Natural killer cell (primary cell): ENCODE data around the gene RBM33. TPM values are rescaled to one million over a fixed set of nuclear protein-coding genes. Genes with fewer than 3 reads are reported as not detected.

Experiments used
- ATAC-seq, 3 donors: fragments of 150-1000 bp in 2 of 3; fragments of 200-7000 bp in 1 of 3; cut with Tn5 transposase; 1 replicate in 1 of 3; 2 replicates in 2 of 3; pipeline ENCODE4 v1.10.0; 2021; ENCODE audit warnings: mild to moderate bottlenecking in 2 of 3, moderate library complexity in 2 of 3
- DNase-seq, 2 donors: peaks; one replicate each; pipeline versions ENCODE4 v3.0.0 to v3.0.0-alpha.2; 2013 to 2021; ENCODE audit warnings: mixed read lengths in 1 of 2
- H3K27ac ChIP-seq: one replicate; pipeline ENCODE4 v1.5.1; 2013; ENCODE audit warnings: mild to moderate bottlenecking, low read length
- H3K27me3 ChIP-seq: one replicate; pipeline ENCODE4 v1.6.1; 2013; ENCODE audit warnings: low read length; ENCODE audit not compliant: control insufficient read depth, insufficient read depth
- H3K36me3 ChIP-seq: one replicate; pipeline ENCODE4 v1.6.1; 2013; ENCODE audit warnings: low read length; ENCODE audit not compliant: control insufficient read depth, insufficient read depth
- H3K4me1 ChIP-seq: one replicate; pipeline ENCODE4 v1.6.1; 2013; ENCODE audit warnings: low read length; ENCODE audit not compliant: control insufficient read depth, insufficient read depth
- H3K4me3 ChIP-seq: one replicate; pipeline ENCODE4 v1.5.1; 2013; ENCODE audit warnings: low read length
- H3K9me3 ChIP-seq: one replicate; pipeline ENCODE4 v1.6.1; 2013; ENCODE audit warnings: low read length; ENCODE audit not compliant: control insufficient read depth, insufficient read depth
- H3K27ac Mint-ChIP-seq, 2 donors: one replicate each; pipeline ENCODE4 v1.8.0; 2022; ENCODE audit warnings: mild to moderate bottlenecking in 2 of 2, mixed read lengths in 2 of 2, moderate library complexity in 1 of 2
- H3K27me3 Mint-ChIP-seq, 2 donors: one replicate each; pipeline ENCODE4 v1.8.0; 2022; ENCODE audit warnings: low read depth in 2 of 2, mixed read lengths in 2 of 2
- H3K36me3 Mint-ChIP-seq: one replicate; pipeline ENCODE4 v1.8.0; 2022; ENCODE audit warnings: mixed read lengths
- H3K4me1 Mint-ChIP-seq, 2 donors: one replicate each; pipeline ENCODE4 v1.8.0; 2022; ENCODE audit warnings: mixed read lengths in 2 of 2
- H3K4me3 Mint-ChIP-seq: one replicate; pipeline ENCODE4 v1.8.0; 2022; ENCODE audit warnings: mild to moderate bottlenecking, moderate library complexity, mixed read lengths
- H3K9me3 Mint-ChIP-seq, 2 donors: one replicate each; pipeline ENCODE4 v1.8.0; 2022; ENCODE audit warnings: mixed read lengths in 2 of 2
- CTCF ChIP-seq: fragments of 200-600 bp; IDR thresholded peaks from one replicate; pipeline ENCODE4 v1.8.0; 2022; ENCODE audit warnings: antibody characterized with exemption
- WGBS: methylation state at CpG from one replicate; pipeline ENCODE4 v1.1.7; 2013; ENCODE audit warnings: missing lambda C conversion rate; ENCODE audit not compliant: insufficient coverage; 5-methylcytosine and 5-hydroxymethylcytosine counted together
- intact Hi-C: fragments of 100-400 bp; cut with micrococcal nuclease; formaldehyde crosslinking; loops from one replicate; pipeline ENCODE4 v1.14.2; 2022
- total RNA-seq, 4 donors: library from RNA; stranded (reverse); fragments of 120-200 nt in 1 of 4; gene quantifications; one replicate each; pipeline versions ENCODE4 v1.2.3 to v1.2.4, GENCODE V29; 2013 to 2022

RBM33 gene
- total RNA-seq, 3 donors from 2014 or later (not counting 1 experiment from before 2014, with no cell fraction given) = 161 to 182 (median 182) TPM

- Histone ChIP-seq H3K9me3 (no peaks in the 10 kb centered on the region), H3K27ac (no peak overlapping the region), H3K36me3 (no peaks in the 10 kb centered on the region), H3K4me3 (no peak overlapping the region), H3K27me3 (no peaks in the 10 kb centered on the region), H3K4me1 (no peaks in the 10 kb centered on the region)
- TF ChIP-seq CTCF = no peak
- Mint-ChIP-seq H3K36me3 (no peaks in the 10 kb centered on the region), H3K9me3 (no peaks in the 10 kb centered on the region), H3K4me1 (peaks cover 0 to 8% of the 10 kb centered on the region in 2 donors), H3K27me3 (peaks cover 0 to 11% of the 10 kb centered on the region in 2 donors), H3K27ac (no peak overlapping the region), H3K4me3 (no peak overlapping the region)
- 91% methylated on average over 16 of the region's 16 CpGs for WGBS
- no peak for ATAC-seq
- intact Hi-C loops = no loop called here
- no peak for DNase-seq
Observed at GRCh38 chr7:155618708-155619633, 25.5 kb upstream of the RBM33 start.

GRCh38 chr7:155619634-155620271, 24.7 kb upstream of the RBM33 start:
- 95% methylated on average over 6 of the region's 7 CpGs for WGBS
- H3K27me3 Mint-ChIP-seq = peaks cover 0 to 11% of the 10 kb centered on the region in 2 donors
- no peaks in the 10 kb centered on the region for H3K36me3 ChIP-seq

GRCh38 chr7:155620497-155620896, 24.0 kb upstream of the RBM33 start:
- Histone ChIP-seq H3K4me3 (no peak overlapping the region), H3K9me3 (no peaks in the 10 kb centered on the region), H3K27me3 (no peaks in the 10 kb centered on the region), H3K27ac (no peak overlapping the region), H3K36me3 (no peaks in the 10 kb centered on the region), H3K4me1 (no peaks in the 10 kb centered on the region)
- H3K36me3 Mint-ChIP-seq = no peaks in the 10 kb centered on the region
- no peak for TF ChIP-seq CTCF
- peaks cover 0 to 11% of the 10 kb centered on the region in 2 donors for H3K27me3 Mint-ChIP-seq
- intact Hi-C loops = no loop called here
- no peak overlapping the region for H3K4me3 Mint-ChIP-seq
- WGBS = 84% methylated on average over 6 of the region's 6 CpGs
- DNase-seq = no peak
- H3K4me1 Mint-ChIP-seq = no peaks in the 10 kb centered on the region
- no peak for ATAC-seq
- H3K27ac Mint-ChIP-seq = no peak overlapping the region
- H3K9me3 Mint-ChIP-seq = no peaks in the 10 kb centered on the region

More at GRCh38 chr7:155619634-155620271, 24.7 kb upstream of the RBM33 start:
- intact Hi-C loops = no loop called here
- no peaks in the 10 kb centered on the region for H3K36me3 Mint-ChIP-seq
- no peak overlapping the region for H3K4me3 Mint-ChIP-seq
- TF ChIP-seq CTCF = no peak
- ATAC-seq (no peak), DNase-seq (no peak)
- Histone ChIP-seq H3K27me3 (no peaks in the 10 kb centered on the region), H3K4me1 (no peaks in the 10 kb centered on the region), H3K27ac (no peak overlapping the region), H3K9me3 (no peaks in the 10 kb centered on the region), H3K4me3 (no peak overlapping the region)
- no peaks in the 10 kb centered on the region for H3K9me3 Mint-ChIP-seq
- peaks cover 0 to 6% of the 10 kb centered on the region in 2 donors for H3K4me1 Mint-ChIP-seq
- no peak overlapping the region for H3K27ac Mint-ChIP-seq
